ENCODE measurements around the gene FOXP2. TPM values are rescaled to one million over a fixed set of nuclear protein-coding genes. Genes with fewer than 3 reads are reported as not detected.

The FOXP2 gene
- total RNA-seq, 2 donors from 2014 or later = 13.3 to 14.9 TPM

DNA sequence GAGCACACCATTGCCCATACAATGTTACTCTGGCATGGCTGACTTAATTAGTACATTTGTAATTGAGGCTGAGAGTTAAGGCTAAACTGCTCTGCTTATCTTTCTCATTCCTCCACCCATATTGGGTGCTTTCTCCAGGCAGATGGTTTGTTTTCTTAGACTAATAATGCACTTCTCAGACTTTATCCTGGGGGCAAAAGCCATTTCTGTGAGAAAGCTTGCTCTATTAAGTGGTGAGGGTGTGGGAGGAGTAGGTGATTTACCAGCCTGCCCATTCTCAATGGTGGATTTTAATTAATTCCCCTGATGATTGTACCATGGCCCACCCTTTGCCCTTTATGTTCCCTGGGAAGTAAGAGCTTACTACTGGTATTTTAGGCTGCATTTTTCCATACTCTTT lies 174.8 kb downstream of the FOXP2 start:
- no peaks in the 10 kb centered on the region for H3K27me3 ChIP-seq (ENCODE audit: control insufficient read depth, insufficient read depth, low read length, poor library complexity, severe bottlenecking)
- H3K27ac ChIP-seq (ENCODE audit: low read depth, low read length) = no peak overlapping the region
- TF ChIP-seq, protein P1, sequence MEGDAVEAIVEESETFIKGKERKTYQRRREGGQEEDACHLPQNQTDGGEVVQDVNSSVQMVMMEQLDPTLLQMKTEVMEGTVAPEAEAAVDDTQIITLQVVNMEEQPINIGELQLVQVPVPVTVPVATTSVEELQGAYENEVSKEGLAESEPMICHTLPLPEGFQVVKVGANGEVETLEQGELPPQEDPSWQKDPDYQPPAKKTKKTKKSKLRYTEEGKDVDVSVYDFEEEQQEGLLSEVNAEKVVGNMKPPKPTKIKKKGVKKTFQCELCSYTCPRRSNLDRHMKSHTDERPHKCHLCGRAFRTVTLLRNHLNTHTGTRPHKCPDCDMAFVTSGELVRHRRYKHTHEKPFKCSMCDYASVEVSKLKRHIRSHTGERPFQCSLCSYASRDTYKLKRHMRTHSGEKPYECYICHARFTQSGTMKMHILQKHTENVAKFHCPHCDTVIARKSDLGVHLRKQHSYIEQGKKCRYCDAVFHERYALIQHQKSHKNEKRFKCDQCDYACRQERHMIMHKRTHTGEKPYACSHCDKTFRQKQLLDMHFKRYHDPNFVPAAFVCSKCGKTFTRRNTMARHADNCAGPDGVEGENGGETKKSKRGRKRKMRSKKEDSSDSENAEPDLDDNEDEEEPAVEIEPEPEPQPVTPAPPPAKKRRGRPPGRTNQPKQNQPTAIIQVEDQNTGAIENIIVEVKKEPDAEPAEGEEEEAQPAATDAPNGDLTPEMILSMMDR (conservative IDR thresholded peaks at IDR 0.05) = no peak
- no peaks in the 10 kb centered on the region for H3K4me1 ChIP-seq (ENCODE audit: control insufficient read depth, insufficient read depth, low read length)
- Mint-ChIP-seq H3K4me3 (no peak overlapping the region), H3K27ac (no peak overlapping the region), H3K4me1 (peaks cover 6% of the 10 kb centered on the region), H3K27me3 (ENCODE audit: insufficient read depth) (no peaks in the 10 kb centered on the region), H3K9me3 (no peaks in the 10 kb centered on the region), H3K36me3 (ENCODE audit: low read depth) (no peaks in the 10 kb centered on the region)
- H3K4me3 ChIP-seq (ENCODE audit: low read length) = no peak overlapping the region
- H3K9ac ChIP-seq (ENCODE audit: extremely low read depth, low read length, poor library complexity, severe bottlenecking) = no peak overlapping the region
- H3K9me3 ChIP-seq (ENCODE audit: control insufficient read depth, low read length) = no peaks in the 10 kb centered on the region
- H3K36me3 ChIP-seq (ENCODE audit: control insufficient read depth, insufficient read depth, low read length) = no peaks in the 10 kb centered on the region
- no peak for DNase-seq

DNA sequence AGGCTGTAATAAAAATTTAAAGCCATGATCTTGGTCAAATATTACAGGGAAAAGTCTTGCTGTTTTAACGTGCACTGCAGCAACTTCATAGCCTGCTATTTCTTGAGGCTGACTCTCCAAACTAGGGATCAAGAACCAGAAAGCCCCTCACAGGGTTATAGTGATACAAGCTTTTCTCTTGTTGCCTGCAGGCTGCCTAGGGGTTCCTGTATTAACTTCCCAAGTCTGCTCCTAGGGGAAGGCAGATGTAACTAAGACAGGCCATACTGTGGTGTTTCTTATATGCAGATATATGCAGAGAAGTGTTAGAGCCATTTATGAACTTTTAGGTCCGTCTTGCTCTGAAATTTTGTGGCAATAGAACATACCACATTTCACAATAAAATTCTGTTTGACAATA lies 175.7 kb downstream of the FOXP2 start:
- Histone ChIP-seq H3K9ac (ENCODE audit: extremely low read depth, low read length, poor library complexity, severe bottlenecking) (no peak overlapping the region), H3K36me3 (ENCODE audit: control insufficient read depth, insufficient read depth, low read length) (no peaks in the 10 kb centered on the region), H3K9me3 (ENCODE audit: control insufficient read depth, low read length) (no peaks in the 10 kb centered on the region), H3K27ac (ENCODE audit: low read depth, low read length) (no peak overlapping the region), H3K27me3 (ENCODE audit: control insufficient read depth, insufficient read depth, low read length, poor library complexity, severe bottlenecking) (no peaks in the 10 kb centered on the region), H3K4me3 (ENCODE audit: low read length) (no peak overlapping the region), H3K4me1 (ENCODE audit: control insufficient read depth, insufficient read depth, low read length) (no peaks in the 10 kb centered on the region)
- TF ChIP-seq, protein P1 (conservative IDR thresholded peaks at IDR 0.05) = peak; percentile 32
- H3K27me3 Mint-ChIP-seq (ENCODE audit: insufficient read depth) = no peaks in the 10 kb centered on the region
- H3K9me3 Mint-ChIP-seq = no peaks in the 10 kb centered on the region
- H3K27ac Mint-ChIP-seq = no peak overlapping the region
- peaks cover 6% of the 10 kb centered on the region for H3K4me1 Mint-ChIP-seq
- H3K4me3 Mint-ChIP-seq = no peak overlapping the region
- no peaks in the 10 kb centered on the region for H3K36me3 Mint-ChIP-seq (ENCODE audit: low read depth)
- DNase-seq = no peak
- WGBS, 2 experiments (ENCODE audit: insufficient coverage in 1 of 2, insufficient read length in 1 of 2) = 77 to 91% methylated on average over 1 of the region's 2 CpGs

- Mint-ChIP-seq H3K4me3 (no peak overlapping the region), H3K36me3 (ENCODE audit: low read depth) (no peaks in the 10 kb centered on the region), H3K27ac (no peak overlapping the region), H3K9me3 (no peaks in the 10 kb centered on the region), H3K4me1 (no peaks in the 10 kb centered on the region), H3K27me3 (ENCODE audit: insufficient read depth) (no peaks in the 10 kb centered on the region)
- DNase-seq = no peak
- H3K9me3 ChIP-seq (ENCODE audit: control insufficient read depth, low read length) = no peaks in the 10 kb centered on the region
- H3K4me1 ChIP-seq (ENCODE audit: control insufficient read depth, insufficient read depth, low read length) = no peaks in the 10 kb centered on the region
- no peak overlapping the region for H3K4me3 ChIP-seq (ENCODE audit: low read length)
- H3K27ac ChIP-seq (ENCODE audit: low read depth, low read length) = no peak overlapping the region
- 80% methylated on average over 3 of the region's 4 CpGs; no CpG with 5 or more reads in 1 of the 2 experiments for WGBS, 2 experiments (ENCODE audit: insufficient coverage in 1 of 2, insufficient read length in 1 of 2)
- TF ChIP-seq, protein P1 (conservative IDR thresholded peaks at IDR 0.05) = no peak
- H3K9ac ChIP-seq (ENCODE audit: extremely low read depth, low read length, poor library complexity, severe bottlenecking) = no peak overlapping the region
- H3K27me3 ChIP-seq (ENCODE audit: control insufficient read depth, insufficient read depth, low read length, poor library complexity, severe bottlenecking) = peaks cover 10% of the 10 kb centered on the region
- H3K36me3 ChIP-seq (ENCODE audit: control insufficient read depth, insufficient read depth, low read length) = no peaks in the 10 kb centered on the region
Measured at GRCh38 chr7:114598946-114599345, 184.3 kb downstream of the FOXP2 start.

All from endodermal cell (in vitro differentiated cells).